A549 (cell line): ENCODE results near the gene SMARCD1. TPM values are rescaled to one million over a fixed set of nuclear protein-coding genes. Genes with fewer than 3 reads are reported as not detected.

ENCODE experiments used
- ATAC-seq, 2 experiments: fragments of 200-7000 bp in 1 of 2; fragments of >200 bp in 1 of 2; cut with Nextera tagmentation in 1 of 2; cut with Tn5 transposase in 1 of 2; 3 replicates each; pipeline versions ENCODE4 v1.8.0 to v1.9.1; 2018 to 2020; ENCODE audit warnings: mild to moderate bottlenecking in 1 of 2, moderate library complexity in 1 of 2
- CTCF ChIA-PET: fragments of 300-600 bp; sonication (Branson Sonifier 250); formaldehyde crosslinking; extraction: SDS; loops from one replicate; lab custom pipeline; 2021; ENCODE audit warnings: antibody characterized with exemption, inconsistent platforms; lab: Yijun Ruan, JAX
- POLR2A ChIA-PET: fragments of 350-600 bp; formaldehyde crosslinking; extraction: SDS; loops from one replicate; lab custom pipeline; 2021; ENCODE audit warnings: antibody characterized with exemption, inconsistent platforms; lab: Yijun Ruan, JAX
- DNase-seq, 2 experiments: peaks; one replicate each; pipeline versions ENCODE4 v3.0.0 to v3.0.0-alpha.2; 2011 to 2016; ENCODE audit warnings: low read depth in 1 of 2, low spot score in 1 of 2
- FAIRE-seq: peaks from 2 replicates; lab custom pipeline; 2011; peaks lifted over from hg19 to GRCh38; lab: Jason Lieb, UNC
- H3K27ac ChIP-seq, 2 experiments: fragments of >200 bp; sonication (Bioruptor Twin); formaldehyde crosslinking; 3 replicates each; pipeline ENCODE4 v1.5.1; 2016 to 2017
- H3K4me1 ChIP-seq: fragments of >200 bp; sonication (Bioruptor Twin); formaldehyde crosslinking; 3 replicates; pipeline ENCODE4 v1.6.1; 2016
- H3K4me2 ChIP-seq: fragments of >200 bp; sonication (Bioruptor Twin); formaldehyde crosslinking; 3 replicates; pipeline ENCODE4 v1.6.1; 2016
- H3K4me3 ChIP-seq: fragments of >200 bp; sonication (Bioruptor Twin); formaldehyde crosslinking; 3 replicates; pipeline ENCODE4 v1.5.1; 2016
- H3K9me3 ChIP-seq: fragments of >200 bp; sonication (Bioruptor Twin); formaldehyde crosslinking; 3 replicates; pipeline ENCODE4 v1.6.1; 2016
- ATOH8 ChIP-seq: fragments of 250-450 bp; sonication (Bioruptor Pico); IDR thresholded peaks from 2 replicates; pipeline ENCODE4 v1.5.0; 2020; ENCODE audit warnings: low read depth, mild to moderate bottlenecking, moderate library complexity
- CHD2 ChIP-seq: fragments of 150-350 bp; IDR thresholded peaks from 2 replicates; pipeline ENCODE4 v1.6.1; 2014; ENCODE audit warnings: low read length; ENCODE audit not compliant: partially characterized antibody
- CTCF ChIP-seq: fragments of >200 bp; sonication (Bioruptor Twin); formaldehyde crosslinking; IDR thresholded peaks from 3 replicates; pipeline ENCODE4 v1.5.1; 2016
- EHF ChIP-seq: fragments of 250-450 bp; sonication (Bioruptor Pico); IDR thresholded peaks from 2 replicates; pipeline ENCODE4 v1.5.0; 2020; ENCODE audit warnings: mild to moderate bottlenecking
- EHMT2 ChIP-seq: fragments of 200-600 bp; sonication (generic); IDR thresholded peaks from 2 replicates; pipeline ENCODE4 v1.6.1; 2016; ENCODE audit warnings: antibody characterized with exemption, low read depth, mild to moderate bottlenecking, moderate library complexity
- EP300 ChIP-seq, 2 experiments: fragments of >200 bp; sonication (Bioruptor Twin); formaldehyde crosslinking; IDR thresholded peaks; 2 replicates in 1 of 2; 3 replicates in 1 of 2; pipeline ENCODE4 v1.6.1; 2016 to 2017
- FOSL2 ChIP-seq, 2 experiments: fragments of 450-650 bp in 1 of 2; fragments of >200 bp in 1 of 2; sonication (Bioruptor Twin) in 1 of 2; formaldehyde crosslinking; IDR thresholded peaks; 2 replicates each; pipeline versions ENCODE4 v1.5.0 to v1.6.1; 2016 to 2020; ENCODE audit warnings: mild to moderate bottlenecking in 1 of 2, moderate library complexity in 1 of 2
- GATA3 ChIP-seq: IDR thresholded peaks from 2 replicates; pipeline ENCODE4 v1.6.1; 2012; ENCODE audit warnings: borderline replicate concordance
- HEYL ChIP-seq: fragments of 250-450 bp; sonication (Bioruptor Pico); IDR thresholded peaks from 2 replicates; pipeline ENCODE4 v1.8.0; 2021; ENCODE audit warnings: mild to moderate bottlenecking, moderate library complexity
- HOXB5 ChIP-seq: fragments of 250-450 bp; sonication (Bioruptor Pico); IDR thresholded peaks from 2 replicates; pipeline ENCODE4 v1.5.0; 2020; ENCODE audit warnings: mild to moderate bottlenecking, moderate library complexity
- JUNB ChIP-seq: fragments of >200 bp; sonication (Bioruptor Twin); formaldehyde crosslinking; IDR thresholded peaks from 2 replicates; pipeline ENCODE4 v1.6.1; 2016
- KDM1A ChIP-seq: fragments of 200-600 bp; sonication (generic); IDR thresholded peaks from 2 replicates; pipeline ENCODE4 v1.6.1; 2016; ENCODE audit warnings: low read depth, mild to moderate bottlenecking
- KDM5A ChIP-seq: fragments of 200-600 bp; sonication (generic); IDR thresholded peaks from 2 replicates; pipeline ENCODE4 v1.6.1; 2016; ENCODE audit warnings: antibody characterized with exemption, mild to moderate bottlenecking
- MAFK ChIP-seq: fragments of 450-650 bp; IDR thresholded peaks from 2 replicates; pipeline ENCODE4 v1.6.1; 2014; ENCODE audit not compliant: partially characterized antibody
- MAZ ChIP-seq: fragments of 150-350 bp; IDR thresholded peaks from 2 replicates; pipeline ENCODE4 v1.6.1; 2014; ENCODE audit warnings: antibody characterized with exemption, low read depth, low read length, borderline replicate concordance
- MYC ChIP-seq: IDR thresholded peaks from 2 replicates; pipeline ENCODE4 v1.6.1; 2012; ENCODE audit warnings: mild to moderate bottlenecking, inconsistent platforms, low read length, improper control_type of control experiment, borderline replicate concordance
- NFE2L2 ChIP-seq: fragments of 150-350 bp; conservative IDR thresholded peaks from 2 replicates; pipeline ENCODE4 v1.6.1; 2014; ENCODE audit warnings: low read length
- NR3C1 ChIP-seq: fragments of >200 bp; sonication (Bioruptor Twin); formaldehyde crosslinking; IDR thresholded peaks from 3 replicates; pipeline ENCODE4 v1.6.1; 2017
- PBX3 ChIP-seq: IDR thresholded peaks from 2 replicates; pipeline ENCODE4 v1.6.1; 2012
- POLR2A ChIP-seq: IDR thresholded peaks from 2 replicates; pipeline ENCODE4 v1.6.1; 2012; ENCODE audit warnings: mild to moderate bottlenecking, low read length
- POLR2AphosphoS2 ChIP-seq: conservative IDR thresholded peaks from 2 replicates; pipeline ENCODE4 v1.6.1; 2012; ENCODE audit warnings: low read length, improper control_type of control experiment, inconsistent platforms
- RAD21 ChIP-seq, 2 experiments: fragments of >200 bp in 1 of 2; sonication (Bioruptor Twin) in 1 of 2; formaldehyde crosslinking in 1 of 2; IDR thresholded peaks in 1 of 2; conservative IDR thresholded peaks in 1 of 2; 2 replicates in 1 of 2; 3 replicates in 1 of 2; pipeline ENCODE4 v1.6.1; 2012 to 2018; ENCODE audit warnings: inconsistent platforms in 1 of 2
- RNF2 ChIP-seq: fragments of 200-600 bp; sonication (generic); IDR thresholded peaks from 2 replicates; pipeline ENCODE4 v1.6.1; 2016; ENCODE audit warnings: low read depth, mild to moderate bottlenecking, antibody characterized with exemption, moderate library complexity, borderline replicate concordance
- SMC3 ChIP-seq: fragments of >200 bp; sonication (Bioruptor Twin); formaldehyde crosslinking; IDR thresholded peaks from 3 replicates; pipeline ENCODE4 v1.6.1; 2018; ENCODE audit warnings: inconsistent platforms
- SREBF2 ChIP-seq: fragments of 450-650 bp; IDR thresholded peaks from 2 replicates; pipeline ENCODE4 v1.6.1; 2014; ENCODE audit warnings: mild to moderate bottlenecking, moderate library complexity
- TP53 ChIP-seq: fragments of 250-450 bp; sonication (Bioruptor Pico); IDR thresholded peaks from 2 replicates; pipeline ENCODE4 v1.5.0; 2021; ENCODE audit warnings: mild to moderate bottlenecking, moderate library complexity
- ZC3H11A ChIP-seq: fragments of 450-650 bp; IDR thresholded peaks from 2 replicates; pipeline ENCODE4 v1.6.1; 2014; ENCODE audit warnings: antibody characterized with exemption, mild to moderate bottlenecking
- WGBS: methylation state at CpG from one replicate; pipeline ENCODE4 v1.1.6; 2017; ENCODE audit errors: missing lambda C conversion rate; 5-methylcytosine and 5-hydroxymethylcytosine counted together
- polyA plus RNA-seq, 4 experiments: library from polyadenylated mRNA; depleted of rRNA in 3 of 4; stranded (reverse); fragments of >200 nt; fragmentation: RNase III in 1 of 4; extraction: RNeasy Plus Mini Kit Qiagen cat#74134 plus additional on column Dnase treatment in 1 of 4; gene quantifications; 2 replicates in 3 of 4; 3 replicates in 1 of 4; pipeline ENCODE4 v1.2.3, GENCODE V29; 2011 to 2017

SMARCD1 gene
- polyA plus RNA-seq, 2 of the 4 experiments (the other 2 are of a cell fraction) = 62.5 to 80.7 TPM

- Histone ChIP-seq H3K4me1 (no peaks in the 10 kb centered on the region), H3K27ac (no peak overlapping the region), H3K4me2 (no peak overlapping the region), H3K4me3 (no peak overlapping the region), H3K9me3 (no peaks in the 10 kb centered on the region)
- WGBS = 92% methylated on average over 2 of the region's 2 CpGs
- TF ChIP-seq TP53 (no peak), SREBF2 (no peak), MYC (no peak), FOSL2 (IDR thresholded peaks at IDR 0.05) (no peak), FOSL2 (CRISPR knock-in tag; IDR thresholded peaks at IDR 0.05) (no peak), POLR2A (no peak), ATOH8 (CRISPR knock-in tag) (no peak), MAZ (no peak), KDM1A (no peak), NR3C1 (no peak)
- DNase-seq = no peak
- FAIRE-seq = no peak
- POLR2A ChIA-PET = no interaction called here
- ATAC-seq = no peak
- CTCF ChIA-PET = interaction anchor here (0.7 to 10.7 kb wide), 8 partner anchors 13 to 259 kb away, joined by 4 to 185 read pairs (median 6); partner anchors contain the start of gene COX14
Observed at GRCh38 chr12:50043308-50043707, 41.8 kb upstream of the SMARCD1 start.

GRCh38 chr12:50043854-50044253, 41.3 kb upstream of the SMARCD1 start:
- ChIA-PET CTCF (interaction anchor here (1.0 to 10.7 kb wide), 7 partner anchors 12 to 177 kb away, joined by 4 to 185 read pairs (median 7); partner anchors contain the start of gene COX14), POLR2A (no interaction called here)
- H3K9me3 ChIP-seq = no peaks in the 10 kb centered on the region
- H3K4me3 ChIP-seq = no peak overlapping the region
- no peak overlapping the region for H3K27ac ChIP-seq
- ATAC-seq (no peak), DNase-seq (no peak), FAIRE-seq (no peak)
- 72% methylated on average over 6 of the region's 6 CpGs for WGBS
- TF ChIP-seq RNF2 (no peak), PBX3 (no peak), MAFK (no peak), SMC3 (no peak), POLR2AphosphoS2 (no peak), CTCF (no peak), EHMT2 (no peak), TP53 (no peak), POLR2A (no peak), CHD2 (no peak), EP300 (IDR thresholded peaks at IDR 0.05) (no peak)
- no peak overlapping the region for H3K4me2 ChIP-seq
- no peaks in the 10 kb centered on the region for H3K4me1 ChIP-seq

- FAIRE-seq (no peak), DNase-seq (no peak)
- TF ChIP-seq SREBF2 = no peak
- TF ChIP-seq HOXB5 (CRISPR knock-in tag) = no peak
- no peak for TF ChIP-seq FOSL2 (IDR thresholded peaks at IDR 0.05)
- no peak for TF ChIP-seq FOSL2 (CRISPR knock-in tag; IDR thresholded peaks at IDR 0.05)
- no peak for TF ChIP-seq GATA3
- no peak for TF ChIP-seq EHF
- TF ChIP-seq JUNB = no peak
- no peak for TF ChIP-seq EP300 (IDR thresholded peaks at IDR 0.05)
- no peak for TF ChIP-seq KDM5A
- no peak for TF ChIP-seq ZC3H11A
- no peak for TF ChIP-seq NFE2L2
- TF ChIP-seq MYC = no peak
- no peak for TF ChIP-seq CTCF
- TF ChIP-seq HEYL (CRISPR knock-in tag) = no peak
- no peak for TF ChIP-seq KDM1A
- no peak for TF ChIP-seq RAD21 (conservative IDR thresholded peaks at IDR 0.05 in 1 of 2, IDR thresholded peaks at IDR 0.05 in 1 of 2)
- TF ChIP-seq, all 56 proteins: peak for 0
- H3K4me2 ChIP-seq = no peak overlapping the region
- ATAC-seq = no peak
- CTCF ChIA-PET = interaction anchor here (0.5 to 5.3 kb wide), 7 partner anchors 8 to 420 kb away, joined by 3 to 48 read pairs (median 4); no protein-coding TSS in a partner anchor
- H3K4me1 ChIP-seq = no peaks in the 10 kb centered on the region
- POLR2A ChIA-PET = no interaction called here
- WGBS = 61% methylated on average over 7 of the region's 7 CpGs
- no peaks in the 10 kb centered on the region for H3K9me3 ChIP-seq
- H3K27ac ChIP-seq = no peak overlapping the region
- H3K4me3 ChIP-seq = no peak overlapping the region
Observed at GRCh38 chr12:50047693-50048250, 37.4 kb upstream of the SMARCD1 start.
